ENCODE results near the gene CHIT1.

GRCh38 chr1:203190949-203191348 lies 38.5 kb downstream of the CHIT1 start:
- TF ChIP-seq, protein P1, sequence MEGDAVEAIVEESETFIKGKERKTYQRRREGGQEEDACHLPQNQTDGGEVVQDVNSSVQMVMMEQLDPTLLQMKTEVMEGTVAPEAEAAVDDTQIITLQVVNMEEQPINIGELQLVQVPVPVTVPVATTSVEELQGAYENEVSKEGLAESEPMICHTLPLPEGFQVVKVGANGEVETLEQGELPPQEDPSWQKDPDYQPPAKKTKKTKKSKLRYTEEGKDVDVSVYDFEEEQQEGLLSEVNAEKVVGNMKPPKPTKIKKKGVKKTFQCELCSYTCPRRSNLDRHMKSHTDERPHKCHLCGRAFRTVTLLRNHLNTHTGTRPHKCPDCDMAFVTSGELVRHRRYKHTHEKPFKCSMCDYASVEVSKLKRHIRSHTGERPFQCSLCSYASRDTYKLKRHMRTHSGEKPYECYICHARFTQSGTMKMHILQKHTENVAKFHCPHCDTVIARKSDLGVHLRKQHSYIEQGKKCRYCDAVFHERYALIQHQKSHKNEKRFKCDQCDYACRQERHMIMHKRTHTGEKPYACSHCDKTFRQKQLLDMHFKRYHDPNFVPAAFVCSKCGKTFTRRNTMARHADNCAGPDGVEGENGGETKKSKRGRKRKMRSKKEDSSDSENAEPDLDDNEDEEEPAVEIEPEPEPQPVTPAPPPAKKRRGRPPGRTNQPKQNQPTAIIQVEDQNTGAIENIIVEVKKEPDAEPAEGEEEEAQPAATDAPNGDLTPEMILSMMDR (IDR thresholded peaks at IDR 0.05), result no peak
- no peak for TF ChIP-seq POLR2A (IDR thresholded peaks at IDR 0.05)

Data from uterus (tissue), 2 donors.